HG03442 (cell line): Measurements from ENCODE around the gene NPTX1.
"Not testable (repeated sequence)": the region's sequence is repeated elsewhere in the genome, so short reads cannot be mapped to it uniquely, and the experiment has no call there.

Experiments
- ATAC-seq: cut with Tn5 transposase; IDR thresholded peaks from one replicate; pipeline ENCODE4 v1.9.1; 2021; ENCODE audit warnings: mild to moderate bottlenecking, moderate library complexity; ENCODE audit not compliant: unreplicated experiment

The NPTX1 gene

DNA sequence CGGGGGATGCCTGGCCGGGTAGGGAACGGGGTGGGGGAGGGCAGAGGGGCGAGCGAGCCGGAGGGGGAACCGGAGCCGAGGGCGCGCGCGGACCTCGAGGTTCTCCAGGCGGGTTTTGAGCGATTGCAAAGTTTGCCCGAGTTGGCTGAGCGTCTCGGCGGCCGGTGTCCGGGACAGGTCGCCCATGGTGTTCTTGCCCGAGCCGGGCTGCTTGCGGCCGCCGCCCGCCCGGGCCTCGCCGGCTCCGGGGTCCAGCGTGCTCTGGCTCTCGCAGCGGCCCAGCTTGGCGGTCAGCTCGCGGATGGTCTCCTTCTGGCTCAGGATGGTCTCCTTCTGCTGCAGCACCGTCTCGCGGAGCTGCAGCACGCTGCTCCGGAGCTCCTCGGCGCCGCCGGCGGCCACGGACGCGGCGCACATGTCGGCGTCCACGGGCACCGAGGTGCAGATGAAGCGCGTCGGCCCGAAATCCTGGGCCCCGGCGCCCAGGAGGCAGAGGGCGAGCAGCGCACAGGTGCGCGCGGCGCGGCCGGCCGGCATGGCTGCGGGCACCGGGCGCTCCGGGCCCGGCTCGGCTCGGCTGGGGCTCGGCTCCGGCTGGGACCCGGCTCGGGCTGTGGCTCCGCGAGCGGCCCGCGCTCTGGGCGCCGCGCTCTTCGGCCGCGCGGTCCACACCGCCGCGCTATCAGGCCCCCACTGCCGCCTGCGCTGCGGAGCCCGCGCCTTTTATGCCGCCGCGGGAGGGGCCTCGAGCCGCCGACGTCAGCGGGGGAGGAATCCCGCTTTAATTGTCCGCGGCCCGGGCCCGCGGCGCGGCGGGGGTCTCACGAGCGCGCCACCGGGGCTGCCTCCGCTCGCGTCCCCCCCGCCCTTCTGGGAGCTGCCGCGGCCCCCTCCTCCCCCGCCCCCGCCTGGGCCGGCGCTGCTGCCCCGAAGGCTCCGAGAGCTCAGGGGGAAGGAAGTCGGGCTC is at the start of gene NPTX1:
Gene NPTX1 (minus strand): TSS at position 698 of the 967 bp plus-strand sequence. CDS start 161 bp downstream, at position 537.
- ATAC-seq = no peak

- ATAC-seq = no peak
These were observed 47.7 kb upstream of the NPTX1 start for GRCh38 chr17:80523956-80524712.

DNA sequence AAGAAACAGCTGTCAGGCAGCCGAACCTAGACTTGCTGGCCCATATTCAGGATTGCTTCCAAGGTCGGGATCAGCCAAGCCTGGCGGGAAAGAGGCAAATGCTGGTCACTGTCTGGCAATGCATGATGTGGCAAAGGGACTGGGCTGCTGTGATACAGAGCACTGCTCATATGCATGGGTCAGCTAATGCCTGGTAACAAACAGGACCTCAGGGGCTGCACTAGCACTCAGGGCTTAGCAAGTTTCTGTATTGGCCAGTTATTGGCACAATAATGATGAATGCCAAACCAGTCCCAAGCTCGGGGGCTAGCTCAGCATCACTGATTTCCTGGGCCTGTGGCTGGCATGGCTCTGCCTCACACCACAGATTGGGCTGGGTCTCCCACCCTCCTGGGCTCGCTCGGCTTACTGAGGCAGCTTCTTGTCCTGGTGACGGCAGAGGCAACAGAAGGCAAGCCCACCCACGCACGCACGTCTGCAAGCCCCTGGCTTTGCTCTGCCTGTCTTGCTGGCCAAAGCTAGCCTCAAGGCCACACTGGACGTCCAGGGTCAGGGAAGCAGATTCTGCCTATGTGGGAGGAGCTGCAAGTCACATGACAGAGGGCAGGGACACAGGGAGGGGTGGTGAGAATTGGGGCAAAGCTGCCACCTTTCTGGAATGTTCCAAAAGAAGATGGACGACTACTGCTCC is 46.8 kb upstream of the NPTX1 start:
- no peak for ATAC-seq

DNA sequence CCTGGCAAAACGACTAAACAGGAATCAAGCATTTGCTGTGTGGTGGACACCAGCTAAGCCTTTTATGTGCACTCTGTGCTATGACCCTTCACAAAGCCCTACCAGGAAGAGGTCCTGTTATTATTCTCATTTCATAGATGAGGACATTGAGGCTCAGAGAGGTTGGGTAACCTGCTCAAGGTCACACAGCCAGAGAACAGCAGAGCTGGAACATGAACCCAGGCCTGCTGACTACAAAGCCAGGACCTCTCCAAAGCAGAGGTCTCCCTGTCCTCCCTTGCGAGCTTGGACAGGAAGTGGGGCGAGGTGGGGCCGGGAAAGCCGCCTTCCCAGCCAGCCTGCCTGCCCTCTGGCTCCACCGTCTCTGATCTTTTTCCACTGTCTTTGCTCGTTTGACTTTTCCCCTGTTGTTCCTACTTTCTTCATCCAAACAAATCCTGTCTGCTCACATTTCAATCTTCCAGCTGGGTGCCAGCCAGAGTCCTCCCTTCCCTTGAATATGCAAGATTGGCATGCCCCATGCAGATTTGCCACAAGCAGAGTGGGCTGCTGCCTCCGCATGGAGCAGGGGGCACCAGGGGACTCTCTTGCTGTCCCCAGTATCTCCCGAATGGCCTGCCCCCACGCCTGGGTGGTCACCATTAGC is 44.5 kb upstream of the NPTX1 start:
- no peak for ATAC-seq

- no peak for ATAC-seq
These were observed 42.8 kb upstream of the NPTX1 start for GRCh38 chr17:80519091-80519781.

- ATAC-seq = no peak
These were observed 42.0 kb upstream of the NPTX1 start for GRCh38 chr17:80518392-80518791.

GRCh38 chr17:80517641-80518040 is 41.2 kb upstream of the NPTX1 start:
- ATAC-seq = no peak

DNA sequence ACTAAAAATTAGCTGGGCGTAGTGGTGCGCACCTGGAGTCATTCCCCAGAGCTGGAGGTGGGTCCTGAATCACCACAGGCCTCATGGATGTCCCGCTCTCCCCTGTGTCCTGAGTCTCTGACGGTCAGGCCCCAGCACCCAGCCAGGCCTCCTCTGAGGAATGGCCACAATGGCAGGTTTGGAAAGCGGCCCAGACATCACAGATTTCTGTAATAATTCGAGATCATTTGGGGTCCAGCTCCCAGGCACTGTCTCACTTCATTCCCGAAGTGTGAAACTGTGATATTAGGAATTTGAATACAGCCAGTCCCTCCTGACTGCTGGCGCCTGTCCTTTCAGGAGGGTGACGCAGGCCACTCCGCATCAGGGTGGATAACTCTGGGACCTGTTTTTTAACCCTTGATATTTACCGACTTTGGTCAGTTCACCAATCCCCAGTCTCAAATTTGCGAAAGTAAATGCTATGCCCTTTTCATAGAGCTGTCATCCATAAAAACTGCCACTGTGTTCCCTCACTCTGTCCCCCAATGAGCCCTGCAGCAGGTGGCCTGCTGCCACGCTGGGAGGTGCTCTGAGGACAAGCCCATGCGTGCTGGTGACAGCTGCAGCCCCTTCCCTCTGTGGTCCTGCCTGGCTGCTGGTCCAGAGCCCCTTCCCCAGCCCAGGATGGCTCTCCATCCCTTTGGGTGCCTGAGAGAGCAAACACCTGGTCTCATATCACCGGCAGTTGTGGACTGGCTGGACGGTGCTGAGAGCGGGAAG is 39.9 kb upstream of the NPTX1 start:
- ATAC-seq = no peak

DNA sequence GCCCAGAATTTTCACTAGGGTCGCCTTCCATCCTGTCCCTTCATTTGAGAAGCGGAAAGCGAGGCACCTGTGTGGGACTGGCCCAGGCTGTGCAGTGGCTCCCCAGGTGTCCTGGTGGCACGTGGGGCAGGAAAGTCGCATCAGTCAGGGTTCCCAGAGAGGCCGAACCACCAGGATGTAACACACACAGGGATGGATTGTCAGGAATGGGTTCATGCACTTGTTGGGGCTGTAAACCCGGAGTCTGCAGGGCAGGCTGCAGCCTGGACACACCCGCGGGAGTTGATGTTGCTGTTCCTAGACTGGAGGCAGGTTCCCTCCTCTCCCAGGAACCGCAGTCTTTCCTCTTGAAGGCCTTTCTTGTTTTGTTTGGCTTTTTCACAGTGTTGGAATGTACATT is 37.5 kb upstream of the NPTX1 start:
- ATAC-seq = no peak

DNA sequence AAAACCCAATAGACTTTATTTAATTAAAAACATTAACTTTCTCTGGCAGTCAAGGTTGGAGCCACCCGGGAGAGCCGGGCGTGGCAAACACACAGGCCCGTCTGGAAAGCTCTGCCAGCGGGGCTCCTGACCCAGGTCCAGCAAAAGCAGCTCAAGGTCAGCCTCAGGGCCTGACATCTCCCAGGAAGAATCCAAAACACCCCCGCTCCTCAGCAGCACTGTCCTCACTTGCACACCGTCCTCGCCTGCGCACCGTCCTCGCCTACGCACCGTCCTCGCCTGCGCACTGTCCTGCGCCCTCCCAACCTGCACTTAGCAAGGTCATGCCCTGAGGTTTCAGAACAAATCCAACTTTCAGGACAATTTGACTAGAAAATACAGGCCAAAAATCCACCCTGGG is 36.8 kb upstream of the NPTX1 start:
- ATAC-seq = no peak

DNA sequence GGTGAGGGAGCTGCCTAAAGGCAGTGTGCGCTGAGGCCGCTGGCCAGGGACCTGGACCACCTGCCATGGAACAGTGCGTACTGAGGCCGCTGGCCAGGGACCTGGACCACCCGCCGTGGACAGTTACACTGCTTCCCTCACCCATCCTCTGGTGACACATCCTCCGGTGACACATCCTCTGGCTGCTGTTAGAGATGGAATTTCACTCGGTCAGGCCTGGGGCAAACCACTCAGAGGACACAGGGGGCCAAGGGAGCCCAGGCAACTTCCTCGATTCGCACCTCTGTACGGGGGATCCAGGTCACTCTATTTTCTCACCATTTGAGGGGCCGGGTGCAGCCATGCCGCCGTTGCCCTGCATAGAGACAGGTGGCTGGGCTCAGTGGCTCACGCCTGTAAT is 35.8 kb upstream of the NPTX1 start:
- no peak for ATAC-seq

DNA sequence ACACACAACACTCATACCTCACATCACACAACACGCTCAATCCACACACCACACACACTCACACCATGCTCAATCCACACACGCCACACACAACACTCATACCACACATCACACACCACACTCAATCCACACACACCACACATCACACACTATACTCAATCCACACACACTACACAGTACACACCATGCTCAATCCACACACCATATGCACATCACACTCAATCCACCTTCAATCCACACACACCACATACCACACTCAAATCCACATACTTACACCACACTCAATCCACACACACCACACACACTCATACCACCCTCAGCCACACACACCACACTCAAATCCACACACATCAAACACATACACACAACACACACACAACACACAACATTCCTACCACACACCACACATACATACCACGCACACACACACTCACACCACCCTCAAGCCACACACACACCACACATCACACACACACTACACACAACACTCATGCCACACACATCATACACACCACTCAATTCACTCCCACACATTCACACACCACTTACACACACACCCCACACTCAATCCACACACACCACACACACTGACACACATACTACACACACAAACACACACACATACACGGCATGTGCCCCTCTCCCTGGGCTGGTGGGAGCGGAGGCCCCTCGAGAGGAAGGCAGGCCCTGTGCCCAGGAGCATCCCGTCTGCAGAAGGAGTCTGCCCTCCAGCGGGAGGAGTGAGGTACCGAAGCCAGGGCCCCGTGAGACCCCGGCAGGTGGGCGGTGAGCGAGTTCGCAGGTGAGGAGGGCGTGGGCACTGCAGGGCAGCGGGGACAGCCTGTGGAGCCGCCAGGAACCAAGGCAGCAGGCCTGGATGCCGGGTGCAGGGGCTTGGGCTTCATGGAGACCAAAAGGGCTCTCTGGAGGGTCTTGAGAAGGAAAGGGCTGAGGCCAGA is 35.1 kb upstream of the NPTX1 start:
- no peak for ATAC-seq

GRCh38 chr17:80510772-80511171 is 34.4 kb upstream of the NPTX1 start:
- no peak for ATAC-seq

- ATAC-seq = no peak
These were observed 33.7 kb upstream of the NPTX1 start for GRCh38 chr17:80510132-80510531.

GRCh38 chr17:80509311-80509710 is 32.9 kb upstream of the NPTX1 start:
- ATAC-seq = no peak

- ATAC-seq = no peak
These were observed 31.6 kb upstream of the NPTX1 start for GRCh38 chr17:80507965-80508364.

DNA sequence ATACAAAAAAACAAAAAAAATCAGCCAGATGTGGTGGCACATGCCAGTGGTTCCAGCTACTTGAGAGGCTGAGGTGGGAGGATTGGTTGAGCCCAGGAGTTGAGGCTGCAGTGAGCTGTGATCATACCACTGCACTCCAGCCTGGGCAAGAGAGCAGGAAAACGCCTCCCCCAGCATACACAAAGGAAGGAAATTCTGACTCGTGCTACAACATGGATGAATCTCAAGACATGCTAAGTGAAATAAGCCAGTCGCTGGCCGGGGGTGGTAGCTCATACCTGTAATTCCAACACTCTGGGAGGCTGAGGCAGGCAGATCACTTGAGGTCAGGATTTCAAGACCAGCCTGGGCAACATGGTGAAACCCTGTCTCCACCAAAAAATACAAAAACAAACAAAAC is 30.8 kb upstream of the NPTX1 start:
- not testable (repeated sequence) for ATAC-seq

GRCh38 chr17:80504686-80505413 is 28.4 kb upstream of the NPTX1 start:
- no peak for ATAC-seq
